A549 (cell line): ENCODE measurements around the gene ALDH16A1. TPM values are rescaled to one million over a fixed set of nuclear protein-coding genes. Genes with fewer than 3 reads are reported as not detected.

Source experiments
- ATAC-seq, 2 experiments: fragments of 200-7000 bp in 1 of 2; fragments of >200 bp in 1 of 2; cut with Nextera tagmentation in 1 of 2; cut with Tn5 transposase in 1 of 2; 3 replicates each; pipeline versions ENCODE4 v1.8.0 to v1.9.1; 2018 to 2020; ENCODE audit warnings: mild to moderate bottlenecking in 1 of 2, moderate library complexity in 1 of 2
- CTCF ChIA-PET: fragments of 300-600 bp; sonication (Branson Sonifier 250); formaldehyde crosslinking; extraction: SDS; loops from one replicate; lab custom pipeline; 2021; ENCODE audit warnings: antibody characterized with exemption, inconsistent platforms; lab: Yijun Ruan, JAX
- POLR2A ChIA-PET: fragments of 350-600 bp; formaldehyde crosslinking; extraction: SDS; loops from one replicate; lab custom pipeline; 2021; ENCODE audit warnings: antibody characterized with exemption, inconsistent platforms; lab: Yijun Ruan, JAX
- DNase-seq, 2 experiments: peaks; one replicate each; pipeline versions ENCODE4 v3.0.0 to v3.0.0-alpha.2; 2011 to 2016; ENCODE audit warnings: low read depth in 1 of 2, low spot score in 1 of 2
- FAIRE-seq: peaks from 2 replicates; lab custom pipeline; 2011; peaks lifted over from hg19 to GRCh38; lab: Jason Lieb, UNC
- H3K27ac ChIP-seq, 2 experiments: fragments of >200 bp; sonication (Bioruptor Twin); formaldehyde crosslinking; 3 replicates each; pipeline ENCODE4 v1.5.1; 2016 to 2017
- H3K4me1 ChIP-seq: fragments of >200 bp; sonication (Bioruptor Twin); formaldehyde crosslinking; 3 replicates; pipeline ENCODE4 v1.6.1; 2016
- H3K4me2 ChIP-seq: fragments of >200 bp; sonication (Bioruptor Twin); formaldehyde crosslinking; 3 replicates; pipeline ENCODE4 v1.6.1; 2016
- H3K4me3 ChIP-seq: fragments of >200 bp; sonication (Bioruptor Twin); formaldehyde crosslinking; 3 replicates; pipeline ENCODE4 v1.5.1; 2016
- H3K9me3 ChIP-seq: fragments of >200 bp; sonication (Bioruptor Twin); formaldehyde crosslinking; 3 replicates; pipeline ENCODE4 v1.6.1; 2016
- CBX8 ChIP-seq: fragments of 200-600 bp; sonication (generic); IDR thresholded peaks from 2 replicates; pipeline ENCODE4 v1.6.1; 2016
- EHF ChIP-seq: fragments of 250-450 bp; sonication (Bioruptor Pico); IDR thresholded peaks from 2 replicates; pipeline ENCODE4 v1.5.0; 2020; ENCODE audit warnings: mild to moderate bottlenecking
- EP300 ChIP-seq, 2 experiments: fragments of >200 bp; sonication (Bioruptor Twin); formaldehyde crosslinking; IDR thresholded peaks; 2 replicates in 1 of 2; 3 replicates in 1 of 2; pipeline ENCODE4 v1.6.1; 2016 to 2017
- GATA3 ChIP-seq: IDR thresholded peaks from 2 replicates; pipeline ENCODE4 v1.6.1; 2012; ENCODE audit warnings: borderline replicate concordance
- HDAC2 ChIP-seq: fragments of 200-600 bp; sonication (generic); IDR thresholded peaks from 2 replicates; pipeline ENCODE4 v1.6.1; 2016
- HMGXB4 ChIP-seq: fragments of 250-450 bp; sonication (Bioruptor Pico); IDR thresholded peaks from 2 replicates; pipeline ENCODE4 v1.5.0; 2021; ENCODE audit warnings: mild to moderate bottlenecking, moderate library complexity, borderline replicate concordance
- HOXB13 ChIP-seq: fragments of 250-450 bp; sonication (Bioruptor Pico); IDR thresholded peaks from 2 replicates; pipeline ENCODE4 v1.5.0; 2020; ENCODE audit warnings: low read depth, mild to moderate bottlenecking, moderate library complexity
- MAZ ChIP-seq: fragments of 150-350 bp; IDR thresholded peaks from 2 replicates; pipeline ENCODE4 v1.6.1; 2014; ENCODE audit warnings: antibody characterized with exemption, low read depth, low read length, borderline replicate concordance
- NFE2L2 ChIP-seq: fragments of 150-350 bp; conservative IDR thresholded peaks from 2 replicates; pipeline ENCODE4 v1.6.1; 2014; ENCODE audit warnings: low read length
- NPAS2 ChIP-seq: fragments of 250-450 bp; sonication (Bioruptor Pico); IDR thresholded peaks from 2 replicates; pipeline ENCODE4 v1.8.0; 2022; ENCODE audit warnings: mild to moderate bottlenecking, moderate library complexity, borderline replicate concordance
- NR3C1 ChIP-seq: fragments of >200 bp; sonication (Bioruptor Twin); formaldehyde crosslinking; IDR thresholded peaks from 3 replicates; pipeline ENCODE4 v1.6.1; 2017
- POLR2A ChIP-seq: IDR thresholded peaks from 2 replicates; pipeline ENCODE4 v1.6.1; 2012; ENCODE audit warnings: mild to moderate bottlenecking, low read length
- POLR2AphosphoS2 ChIP-seq: conservative IDR thresholded peaks from 2 replicates; pipeline ENCODE4 v1.6.1; 2012; ENCODE audit warnings: low read length, improper control_type of control experiment, inconsistent platforms
- RAD21 ChIP-seq, 2 experiments: fragments of >200 bp in 1 of 2; sonication (Bioruptor Twin) in 1 of 2; formaldehyde crosslinking in 1 of 2; IDR thresholded peaks in 1 of 2; conservative IDR thresholded peaks in 1 of 2; 2 replicates in 1 of 2; 3 replicates in 1 of 2; pipeline ENCODE4 v1.6.1; 2012 to 2018; ENCODE audit warnings: inconsistent platforms in 1 of 2
- RARB ChIP-seq: fragments of 250-450 bp; sonication (Bioruptor Pico); IDR thresholded peaks from 2 replicates; pipeline ENCODE4 v1.8.0; 2021; ENCODE audit warnings: mild to moderate bottlenecking, moderate library complexity
- RFX5 ChIP-seq: fragments of 450-650 bp; IDR thresholded peaks from 2 replicates; pipeline ENCODE4 v1.7.1; 2014; ENCODE audit warnings: antibody characterized with exemption, mild to moderate bottlenecking, moderate library complexity
- RNF2 ChIP-seq: fragments of 200-600 bp; sonication (generic); IDR thresholded peaks from 2 replicates; pipeline ENCODE4 v1.6.1; 2016; ENCODE audit warnings: low read depth, mild to moderate bottlenecking, antibody characterized with exemption, moderate library complexity, borderline replicate concordance
- SMC3 ChIP-seq: fragments of >200 bp; sonication (Bioruptor Twin); formaldehyde crosslinking; IDR thresholded peaks from 3 replicates; pipeline ENCODE4 v1.6.1; 2018; ENCODE audit warnings: inconsistent platforms
- SREBF2 ChIP-seq: fragments of 450-650 bp; IDR thresholded peaks from 2 replicates; pipeline ENCODE4 v1.6.1; 2014; ENCODE audit warnings: mild to moderate bottlenecking, moderate library complexity
- TFCP2L1 ChIP-seq: fragments of 250-450 bp; sonication (Bioruptor Pico); IDR thresholded peaks from 2 replicates; pipeline ENCODE4 v1.5.0; 2021; ENCODE audit warnings: mild to moderate bottlenecking
- TP53 ChIP-seq: fragments of 250-450 bp; sonication (Bioruptor Pico); IDR thresholded peaks from 2 replicates; pipeline ENCODE4 v1.5.0; 2021; ENCODE audit warnings: mild to moderate bottlenecking, moderate library complexity
- ZFP36 ChIP-seq: fragments of 450-650 bp; IDR thresholded peaks from 2 replicates; pipeline ENCODE4 v1.6.1; 2014; ENCODE audit warnings: borderline replicate concordance; ENCODE audit not compliant: partially characterized antibody
- ZNF302 ChIP-seq: fragments of 250-450 bp; sonication (Bioruptor Pico); IDR thresholded peaks from 2 replicates; pipeline ENCODE4 v1.9.0; 2021; ENCODE audit warnings: inconsistent platforms, mild to moderate bottlenecking, moderate library complexity
- WGBS: methylation state at CpG from one replicate; pipeline ENCODE4 v1.1.6; 2017; ENCODE audit errors: missing lambda C conversion rate; 5-methylcytosine and 5-hydroxymethylcytosine counted together
- polyA plus RNA-seq, 4 experiments: library from polyadenylated mRNA; depleted of rRNA in 3 of 4; stranded (reverse); fragments of >200 nt; fragmentation: RNase III in 1 of 4; extraction: RNeasy Plus Mini Kit Qiagen cat#74134 plus additional on column Dnase treatment in 1 of 4; gene quantifications; 2 replicates in 3 of 4; 3 replicates in 1 of 4; pipeline ENCODE4 v1.2.3, GENCODE V29; 2011 to 2017
- TF ChIP-seq, protein P1 (sequence below): IDR thresholded peaks from 2 replicates; pipeline ENCODE4 v1.6.1; 2012
- TF ChIP-seq, protein P2 (sequence below): fragments of >200 bp; sonication (Bioruptor Twin); formaldehyde crosslinking; IDR thresholded peaks from 3 replicates; pipeline ENCODE4 v1.6.1; 2016
- TF ChIP-seq, protein P3 (sequence below): fragments of 250-450 bp; sonication (Bioruptor Pico); IDR thresholded peaks from 2 replicates; pipeline ENCODE4 v1.5.0; 2020; ENCODE audit warnings: low read depth, mild to moderate bottlenecking, moderate library complexity
- TF ChIP-seq, protein P4 (sequence below): fragments of 200-600 bp; sonication (generic); IDR thresholded peaks from 2 replicates; pipeline ENCODE4 v1.6.1; 2016; ENCODE audit warnings: antibody characterized with exemption, mild to moderate bottlenecking, moderate library complexity

The ALDH16A1 gene
- polyA plus RNA-seq, 2 of the 4 experiments (the other 2 are of a cell fraction) = 10.2 to 23.0 TPM

DNA sequence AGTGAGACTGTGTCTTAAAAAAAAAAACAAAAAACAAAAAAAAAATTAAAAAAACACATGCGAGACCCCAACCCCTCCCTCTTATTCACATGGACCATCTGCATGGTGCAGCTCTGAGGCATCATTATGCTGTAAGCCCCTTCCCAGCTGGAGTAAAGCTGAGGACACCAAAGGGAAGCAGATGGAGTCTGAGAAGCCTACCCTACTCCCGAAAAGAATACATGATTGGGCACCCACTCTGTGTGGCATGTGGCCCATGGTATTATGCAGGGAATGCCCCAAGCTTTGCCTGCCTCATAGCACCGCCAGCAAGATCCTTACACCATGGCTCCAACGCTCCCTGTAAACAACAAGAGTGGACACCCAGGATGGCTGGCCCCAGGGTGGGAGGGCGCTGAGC is 34.5 kb upstream of the ALDH16A1 start:
- POLR2A ChIA-PET = no interaction called here
- ATAC-seq = no peak
- Histone ChIP-seq H3K9me3 (no peaks in the 10 kb centered on the region), H3K4me3 (no peak overlapping the region), H3K4me1 (peaks cover 11% of the 10 kb centered on the region; the same call in 2 of the 3 replicates)
- FAIRE-seq = no peak
- TF ChIP-seq RNF2 (no peak), POLR2AphosphoS2 (no peak), TFCP2L1 (CRISPR knock-in tag) (no peak), RAD21 (conservative IDR thresholded peaks at IDR 0.05 in 1 of 2, IDR thresholded peaks at IDR 0.05 in 1 of 2) (no peak), NR3C1 (no peak), POLR2A (no peak), TP53 (CRISPR knock-in tag) (no peak), RARB (no peak), HOXB13 (CRISPR knock-in tag) (no peak), MAZ (no peak), EP300 (IDR thresholded peaks at IDR 0.05) (no peak), HMGXB4 (CRISPR knock-in tag) (no peak), HDAC2 (no peak), EHF (CRISPR knock-in tag) (no peak), CBX8 (no peak), RFX5 (no peak)
- TF ChIP-seq, protein P1, sequence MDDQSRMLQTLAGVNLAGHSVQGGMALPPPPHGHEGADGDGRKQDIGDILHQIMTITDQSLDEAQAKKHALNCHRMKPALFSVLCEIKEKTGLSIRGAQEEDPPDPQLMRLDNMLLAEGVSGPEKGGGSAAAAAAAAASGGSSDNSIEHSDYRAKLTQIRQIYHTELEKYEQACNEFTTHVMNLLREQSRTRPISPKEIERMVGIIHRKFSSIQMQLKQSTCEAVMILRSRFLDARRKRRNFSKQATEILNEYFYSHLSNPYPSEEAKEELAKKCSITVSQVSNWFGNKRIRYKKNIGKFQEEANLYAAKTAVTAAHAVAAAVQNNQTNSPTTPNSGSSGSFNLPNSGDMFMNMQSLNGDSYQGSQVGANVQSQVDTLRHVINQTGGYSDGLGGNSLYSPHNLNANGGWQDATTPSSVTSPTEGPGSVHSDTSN = no peak
- TF ChIP-seq, all 56 proteins: peak for 0
- CTCF ChIA-PET = interaction anchor here (0.6 to 13.8 kb wide), 14 partner anchors 9 to 193 kb away, joined by 3 to 141 read pairs (median 7); partner anchors contain the start of gene SLC17A7
- H3K27ac ChIP-seq = no peak overlapping the region
- no peak overlapping the region for H3K4me2 ChIP-seq
- no peak for DNase-seq
- 64% methylated on average over 5 of the region's 5 CpGs for WGBS

- CTCF ChIA-PET = interaction anchor here (0.6 to 13.8 kb wide), 13 partner anchors 10 to 153 kb away, joined by 3 to 141 read pairs (median 7); partner anchors contain the start of gene SLC17A7
- H3K4me3 ChIP-seq = no peak overlapping the region
- WGBS = 29% methylated on average over 2 of the region's 2 CpGs
- TF ChIP-seq POLR2A (no peak), SREBF2 (no peak), ZFP36 (no peak), RARB (no peak), EP300 (IDR thresholded peaks at IDR 0.05) (no peak), SMC3 (no peak), GATA3 (no peak), CBX8 (no peak), HOXB13 (CRISPR knock-in tag) (no peak), NFE2L2 (no peak), NPAS2 (no peak), ZNF302 (CRISPR knock-in tag) (no peak)
- TF ChIP-seq, protein P2, sequence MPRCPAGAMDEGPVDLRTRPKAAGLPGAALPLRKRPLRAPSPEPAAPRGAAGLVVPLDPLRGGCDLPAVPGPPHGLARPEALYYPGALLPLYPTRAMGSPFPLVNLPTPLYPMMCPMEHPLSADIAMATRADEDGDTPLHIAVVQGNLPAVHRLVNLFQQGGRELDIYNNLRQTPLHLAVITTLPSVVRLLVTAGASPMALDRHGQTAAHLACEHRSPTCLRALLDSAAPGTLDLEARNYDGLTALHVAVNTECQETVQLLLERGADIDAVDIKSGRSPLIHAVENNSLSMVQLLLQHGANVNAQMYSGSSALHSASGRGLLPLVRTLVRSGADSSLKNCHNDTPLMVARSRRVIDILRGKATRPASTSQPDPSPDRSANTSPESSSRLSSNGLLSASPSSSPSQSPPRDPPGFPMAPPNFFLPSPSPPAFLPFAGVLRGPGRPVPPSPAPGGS = no peak
- TF ChIP-seq, protein P3, sequence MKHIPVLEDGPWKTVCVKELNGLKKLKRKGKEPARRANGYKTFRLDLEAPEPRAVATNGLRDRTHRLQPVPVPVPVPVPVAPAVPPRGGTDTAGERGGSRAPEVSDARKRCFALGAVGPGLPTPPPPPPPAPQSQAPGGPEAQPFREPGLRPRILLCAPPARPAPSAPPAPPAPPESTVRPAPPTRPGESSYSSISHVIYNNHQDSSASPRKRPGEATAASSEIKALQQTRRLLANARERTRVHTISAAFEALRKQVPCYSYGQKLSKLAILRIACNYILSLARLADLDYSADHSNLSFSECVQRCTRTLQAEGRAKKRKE (CRISPR knock-in tag) = no peak
- TF ChIP-seq, protein P4, sequence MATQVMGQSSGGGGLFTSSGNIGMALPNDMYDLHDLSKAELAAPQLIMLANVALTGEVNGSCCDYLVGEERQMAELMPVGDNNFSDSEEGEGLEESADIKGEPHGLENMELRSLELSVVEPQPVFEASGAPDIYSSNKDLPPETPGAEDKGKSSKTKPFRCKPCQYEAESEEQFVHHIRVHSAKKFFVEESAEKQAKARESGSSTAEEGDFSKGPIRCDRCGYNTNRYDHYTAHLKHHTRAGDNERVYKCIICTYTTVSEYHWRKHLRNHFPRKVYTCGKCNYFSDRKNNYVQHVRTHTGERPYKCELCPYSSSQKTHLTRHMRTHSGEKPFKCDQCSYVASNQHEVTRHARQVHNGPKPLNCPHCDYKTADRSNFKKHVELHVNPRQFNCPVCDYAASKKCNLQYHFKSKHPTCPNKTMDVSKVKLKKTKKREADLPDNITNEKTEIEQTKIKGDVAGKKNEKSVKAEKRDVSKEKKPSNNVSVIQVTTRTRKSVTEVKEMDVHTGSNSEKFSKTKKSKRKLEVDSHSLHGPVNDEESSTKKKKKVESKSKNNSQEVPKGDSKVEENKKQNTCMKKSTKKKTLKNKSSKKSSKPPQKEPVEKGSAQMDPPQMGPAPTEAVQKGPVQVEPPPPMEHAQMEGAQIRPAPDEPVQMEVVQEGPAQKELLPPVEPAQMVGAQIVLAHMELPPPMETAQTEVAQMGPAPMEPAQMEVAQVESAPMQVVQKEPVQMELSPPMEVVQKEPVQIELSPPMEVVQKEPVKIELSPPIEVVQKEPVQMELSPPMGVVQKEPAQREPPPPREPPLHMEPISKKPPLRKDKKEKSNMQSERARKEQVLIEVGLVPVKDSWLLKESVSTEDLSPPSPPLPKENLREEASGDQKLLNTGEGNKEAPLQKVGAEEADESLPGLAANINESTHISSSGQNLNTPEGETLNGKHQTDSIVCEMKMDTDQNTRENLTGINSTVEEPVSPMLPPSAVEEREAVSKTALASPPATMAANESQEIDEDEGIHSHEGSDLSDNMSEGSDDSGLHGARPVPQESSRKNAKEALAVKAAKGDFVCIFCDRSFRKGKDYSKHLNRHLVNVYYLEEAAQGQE = no peak
- TF ChIP-seq, all 56 proteins: peak for 0
- Histone ChIP-seq H3K4me1 (peaks cover 14% of the 10 kb centered on the region; the same call in 2 of the 3 replicates), H3K27ac (no peak overlapping the region), H3K4me2 (no peak overlapping the region), H3K9me3 (no peaks in the 10 kb centered on the region)
- POLR2A ChIA-PET = no interaction called here
- DNase-seq (no peak), ATAC-seq (no peak), FAIRE-seq (peak; percentile 92)
Observed at GRCh38 chr19:49419173-49419572, 33.9 kb upstream of the ALDH16A1 start.
